HEK293 (cell line): ENCODE results near the gene LIMA1.

ENCODE experiments used
- CTCF ChIA-PET: fragments of 350-600 bp; formaldehyde crosslinking; extraction: SDS; loops from one replicate; lab custom pipeline; 2021; ENCODE audit warnings: antibody characterized with exemption; lab: Yijun Ruan, JAX
- POLR2A ChIA-PET: fragments of 300-600 bp; formaldehyde crosslinking; extraction: SDS; loops from one replicate; lab custom pipeline; 2020; ENCODE audit warnings: antibody characterized with exemption, inconsistent platforms; lab: Yijun Ruan, JAX
- H3K27ac ChIP-seq: fragments of 200-500 bp; sonication (Bioruptor generic); 2 replicates; pipeline ENCODE4 v1.5.1; 2014; ENCODE audit warnings: low read depth, low read length, control low read depth, inconsistent platforms; ENCODE audit errors: extremely low read depth
- H3K36me3 ChIP-seq, 2 experiments: fragments of 200-500 bp in 1 of 2; sonication (Bioruptor generic) in 1 of 2; 1 replicate in 1 of 2; 2 replicates in 1 of 2; pipeline ENCODE4 v1.5.1; 2014 to 2017; ENCODE audit warnings: inconsistent platforms in 2 of 2, low read length in 2 of 2; ENCODE audit not compliant: control insufficient read depth in 2 of 2, insufficient read depth in 1 of 2
- H3K4me1 ChIP-seq: fragments of 200-500 bp; sonication (Bioruptor generic); 2 replicates; pipeline ENCODE4 v1.5.1; 2014; ENCODE audit warnings: mild to moderate bottlenecking, low read length, inconsistent platforms; ENCODE audit not compliant: control insufficient read depth, insufficient read depth
- H3K4me3 ChIP-seq: 2 replicates; pipeline ENCODE4 v1.5.1; 2011; ENCODE audit warnings: low read depth, mild to moderate bottlenecking, control low read depth, low read length, moderate library complexity
- H3K9me3 ChIP-seq: fragments of 200-500 bp; sonication (Bioruptor generic); 2 replicates; pipeline ENCODE4 v1.5.1; 2014; ENCODE audit warnings: low read depth, low read length, inconsistent platforms; ENCODE audit not compliant: control insufficient read depth, insufficient read depth
- BCL11A ChIP-seq: fragments of 450-650 bp; formaldehyde crosslinking; IDR thresholded peaks from 2 replicates; pipeline ENCODE4 v1.5.1; 2016; ENCODE audit warnings: low read depth, missing biosample characterization, missing genetic modification characterization
- BCL11B ChIP-seq: fragments of 450-650 bp; formaldehyde crosslinking; IDR thresholded peaks from 2 replicates; pipeline ENCODE4 v1.5.1; 2016; ENCODE audit warnings: low read depth, missing biosample characterization, missing genetic modification characterization
- EGR2 ChIP-seq: fragments of 450-650 bp; formaldehyde crosslinking; IDR thresholded peaks from 2 replicates; pipeline ENCODE4 v1.5.1; 2016; ENCODE audit warnings: low read depth, missing biosample characterization, missing genetic modification characterization
- GLI2 ChIP-seq: fragments of 450-650 bp; formaldehyde crosslinking; IDR thresholded peaks from 2 replicates; pipeline ENCODE4; 2017; ENCODE audit warnings: missing biosample characterization, missing genetic modification characterization, low read depth, borderline replicate concordance
- GLI4 ChIP-seq: fragments of 450-650 bp; formaldehyde crosslinking; IDR thresholded peaks from 2 replicates; pipeline ENCODE4 v1.5.1; 2016; ENCODE audit warnings: missing biosample characterization, missing genetic modification characterization
- GLIS2 ChIP-seq: fragments of 450-650 bp; formaldehyde crosslinking; IDR thresholded peaks from 2 replicates; pipeline ENCODE4 v1.5.1; 2016; ENCODE audit warnings: missing biosample characterization, missing genetic modification characterization
- SP2 ChIP-seq: fragments of 450-650 bp; formaldehyde crosslinking; IDR thresholded peaks from 2 replicates; pipeline ENCODE4 v1.5.1; 2016; ENCODE audit warnings: missing biosample characterization, missing genetic modification characterization
- TCF7L2 ChIP-seq: IDR thresholded peaks from 2 replicates; pipeline ENCODE4 v1.6.1; 2011; ENCODE audit warnings: low read depth, mild to moderate bottlenecking, inconsistent platforms, low read length, moderate library complexity, borderline replicate concordance
- WT1 ChIP-seq: fragments of 450-650 bp; formaldehyde crosslinking; IDR thresholded peaks from 2 replicates; pipeline ENCODE4 v1.5.1; 2016; ENCODE audit warnings: missing biosample characterization, missing genetic modification characterization
- YY2 ChIP-seq: fragments of 450-650 bp; formaldehyde crosslinking; IDR thresholded peaks from 2 replicates; pipeline ENCODE4 v1.5.1; 2016; ENCODE audit warnings: missing biosample characterization, missing genetic modification characterization
- ZBTB17 ChIP-seq: fragments of 450-650 bp; formaldehyde crosslinking; IDR thresholded peaks from 2 replicates; pipeline ENCODE4 v1.5.1; 2016; ENCODE audit warnings: missing biosample characterization, missing genetic modification characterization
- ZBTB6 ChIP-seq: fragments of 450-650 bp; formaldehyde crosslinking; IDR thresholded peaks from 2 replicates; pipeline ENCODE4 v1.5.1; 2017; ENCODE audit warnings: missing biosample characterization, missing genetic modification characterization
- ZNF132 ChIP-seq: fragments of 450-650 bp; formaldehyde crosslinking; IDR thresholded peaks from 2 replicates; pipeline ENCODE4 v1.5.1; 2017; ENCODE audit warnings: missing biosample characterization, missing genetic modification characterization, borderline replicate concordance
- ZNF211 ChIP-seq: fragments of 450-650 bp; formaldehyde crosslinking; IDR thresholded peaks from 2 replicates; pipeline ENCODE4 v1.5.1; 2016; ENCODE audit warnings: low read depth, missing biosample characterization, missing genetic modification characterization
- ZNF221 ChIP-seq: fragments of 450-650 bp; formaldehyde crosslinking; IDR thresholded peaks from 2 replicates; pipeline ENCODE4 v1.5.1; 2017; ENCODE audit warnings: missing biosample characterization, missing genetic modification characterization, borderline replicate concordance
- ZNF223 ChIP-seq: fragments of 450-650 bp; formaldehyde crosslinking; IDR thresholded peaks from 2 replicates; pipeline ENCODE4 v1.5.1; 2016; ENCODE audit warnings: missing biosample characterization, missing genetic modification characterization
- ZNF248 ChIP-seq: fragments of 450-650 bp; formaldehyde crosslinking; IDR thresholded peaks from 2 replicates; pipeline ENCODE4 v1.5.1; 2017; ENCODE audit warnings: missing biosample characterization, missing genetic modification characterization
- ZNF391 ChIP-seq: fragments of 450-650 bp; formaldehyde crosslinking; IDR thresholded peaks from 2 replicates; pipeline ENCODE4 v1.5.1; 2016; ENCODE audit warnings: low read depth, missing biosample characterization, missing genetic modification characterization, borderline replicate concordance
- ZNF398 ChIP-seq: fragments of 450-650 bp; formaldehyde crosslinking; IDR thresholded peaks from 2 replicates; pipeline ENCODE4 v1.5.1; 2017; ENCODE audit warnings: missing biosample characterization, missing genetic modification characterization
- ZNF404 ChIP-seq: fragments of 450-650 bp; formaldehyde crosslinking; IDR thresholded peaks from 2 replicates; pipeline ENCODE4 v1.5.1; 2017; ENCODE audit warnings: missing biosample characterization, missing genetic modification characterization
- ZNF416 ChIP-seq: fragments of 450-650 bp; formaldehyde crosslinking; IDR thresholded peaks from 2 replicates; pipeline ENCODE4 v1.5.1; 2016; ENCODE audit warnings: missing biosample characterization, missing genetic modification characterization
- ZNF501 ChIP-seq: fragments of 450-650 bp; formaldehyde crosslinking; IDR thresholded peaks from 2 replicates; pipeline ENCODE4 v1.5.1; 2016; ENCODE audit warnings: missing biosample characterization, missing genetic modification characterization
- ZNF580 ChIP-seq: fragments of 450-650 bp; formaldehyde crosslinking; IDR thresholded peaks from 2 replicates; pipeline ENCODE4 v1.5.1; 2016; ENCODE audit warnings: missing biosample characterization, missing genetic modification characterization
- ZNF624 ChIP-seq: fragments of 450-650 bp; formaldehyde crosslinking; IDR thresholded peaks from 2 replicates; pipeline ENCODE4 v1.5.1; 2017; ENCODE audit warnings: missing biosample characterization, missing genetic modification characterization
- ZNF660 ChIP-seq: fragments of 450-650 bp; IDR thresholded peaks from 2 replicates; pipeline ENCODE4 v1.5.1; 2018; ENCODE audit warnings: missing biosample characterization, mild to moderate bottlenecking, missing genetic modification characterization
- ZNF677 ChIP-seq: fragments of 450-650 bp; IDR thresholded peaks from 2 replicates; pipeline ENCODE4 v1.5.0; 2018; ENCODE audit warnings: missing biosample characterization, mild to moderate bottlenecking, missing genetic modification characterization, moderate library complexity
- ZNF692 ChIP-seq: fragments of 450-650 bp; formaldehyde crosslinking; IDR thresholded peaks from 2 replicates; pipeline ENCODE4 v1.5.1; 2016; ENCODE audit warnings: missing biosample characterization, missing genetic modification characterization
- ZNF701 ChIP-seq: fragments of 450-650 bp; formaldehyde crosslinking; IDR thresholded peaks from 2 replicates; pipeline ENCODE4 v1.5.1; 2016; ENCODE audit warnings: missing biosample characterization, missing genetic modification characterization
- ZNF768 ChIP-seq: fragments of 450-650 bp; formaldehyde crosslinking; IDR thresholded peaks from 2 replicates; pipeline ENCODE4 v1.5.1; 2018; ENCODE audit warnings: missing biosample characterization, mild to moderate bottlenecking, missing genetic modification characterization
- ZNF792 ChIP-seq: fragments of 450-650 bp; formaldehyde crosslinking; IDR thresholded peaks from 2 replicates; pipeline ENCODE4 v1.5.1; 2016; ENCODE audit warnings: missing biosample characterization, missing genetic modification characterization
- ZNF837 ChIP-seq: fragments of 450-650 bp; formaldehyde crosslinking; IDR thresholded peaks from 2 replicates; pipeline ENCODE4 v1.5.1; 2016; ENCODE audit warnings: missing biosample characterization, missing genetic modification characterization
- ZSCAN4 ChIP-seq: fragments of 450-650 bp; formaldehyde crosslinking; IDR thresholded peaks from 2 replicates; pipeline ENCODE4 v1.5.1; 2017; ENCODE audit warnings: missing biosample characterization, missing genetic modification characterization

Gene LIMA1

GRCh38 chr12:50222275-50222783 lies 61.0 kb downstream of the LIMA1 start (continued):
- peak; percentile 94 for TF ChIP-seq ZBTB17 (tag by site-specific recombination)
- no peak for TF ChIP-seq GLI4 (tag by site-specific recombination)
- 0 out of 2 replicates have a peak, but pooled peaks have one; percentile 60 for TF ChIP-seq ZNF391 (tag by site-specific recombination)
- 0 out of 2 replicates have a peak, but pooled peaks have one; percentile 25 for TF ChIP-seq ZNF398 (tag by site-specific recombination)
- no peak for TF ChIP-seq ZNF248 (tag by site-specific recombination)
- no peak for TF ChIP-seq BCL11B (tag by site-specific recombination)
- TF ChIP-seq ZNF223 (tag by site-specific recombination), result no peak
- TF ChIP-seq ZNF768 (tag by site-specific recombination), result 0 out of 2 replicates have a peak, but pooled peaks have one; percentile 37
- TF ChIP-seq GLIS2 (tag by site-specific recombination), result no peak
- TF ChIP-seq ZNF580 (tag by site-specific recombination), result 0 out of 2 replicates have a peak, but pooled peaks have one; percentile 8
- no peak for TF ChIP-seq ZBTB6 (tag by site-specific recombination)
- peak; percentile 43; the same call in 1 of the 2 replicates for TF ChIP-seq ZNF692
- TF ChIP-seq ZNF701 (tag by site-specific recombination), result no peak
- no peak for TF ChIP-seq ZNF677 (tag by site-specific recombination)
- TF ChIP-seq YY2 (tag by site-specific recombination), result no peak
- TF ChIP-seq SP2 (tag by site-specific recombination), result no peak
- TF ChIP-seq ZNF837 (tag by site-specific recombination), result no peak
- peak; percentile 63; the same call in 1 of the 2 replicates for TF ChIP-seq ZNF660
- no peak for TF ChIP-seq ZNF404 (tag by site-specific recombination)
- TF ChIP-seq ZNF501 (tag by site-specific recombination), result no peak
- TF ChIP-seq ZNF211 (tag by site-specific recombination), result no peak

- Histone ChIP-seq H3K9me3 (no peaks in the 10 kb centered on the region), H3K4me1 (peaks cover 22% of the 10 kb centered on the region), H3K36me3 (peaks cover 0 to 4% of the 10 kb centered on the region in 2 experiments; a peak in 2 of 3 replicates), H3K4me3 (peak overlapping the region; percentile 45), H3K27ac (peak overlapping the region; percentile 88)
- POLR2A ChIA-PET, result interaction anchor here (0.6 to 3.2 kb wide), 5 partner anchors 9 to 597 kb away, joined by 4 to 17 read pairs (median 9); partner anchors contain the start of genes COX14 and LIMA1
- CTCF ChIA-PET, result interaction anchor here (0.6 to 2.0 kb wide), 7 partner anchors 9 to 94 kb away, joined by 3 to 11 read pairs (median 4); no protein-coding TSS in a partner anchor
- no peak for TF ChIP-seq ZNF624 (tag by site-specific recombination)
- 0 out of 2 replicates have a peak, but pooled peaks have one; percentile 23 for TF ChIP-seq TCF7L2
- TF ChIP-seq ZSCAN4 (tag by site-specific recombination), result no peak
- TF ChIP-seq EGR2 (tag by site-specific recombination), result no peak
- TF ChIP-seq WT1, result peak; percentile 75
- TF ChIP-seq ZNF792 (tag by site-specific recombination), result no peak
- TF ChIP-seq GLI2 (tag by site-specific recombination), result no peak
- no peak for TF ChIP-seq ZNF416 (tag by site-specific recombination)
- no peak for TF ChIP-seq ZNF221 (tag by site-specific recombination)
- no peak for TF ChIP-seq ZNF132 (tag by site-specific recombination)
- peak; percentile 86 for TF ChIP-seq BCL11A
These were observed 61.9 kb downstream of the LIMA1 start for GRCh38 chr12:50221228-50222008.
